Measurements from ENCODE around the gene SLC26A1.
"Not testable (repeated sequence)": the region's sequence is repeated elsewhere in the genome, so short reads cannot be mapped to it uniquely, and the experiment has no call there.

The SLC26A1 gene

DNA sequence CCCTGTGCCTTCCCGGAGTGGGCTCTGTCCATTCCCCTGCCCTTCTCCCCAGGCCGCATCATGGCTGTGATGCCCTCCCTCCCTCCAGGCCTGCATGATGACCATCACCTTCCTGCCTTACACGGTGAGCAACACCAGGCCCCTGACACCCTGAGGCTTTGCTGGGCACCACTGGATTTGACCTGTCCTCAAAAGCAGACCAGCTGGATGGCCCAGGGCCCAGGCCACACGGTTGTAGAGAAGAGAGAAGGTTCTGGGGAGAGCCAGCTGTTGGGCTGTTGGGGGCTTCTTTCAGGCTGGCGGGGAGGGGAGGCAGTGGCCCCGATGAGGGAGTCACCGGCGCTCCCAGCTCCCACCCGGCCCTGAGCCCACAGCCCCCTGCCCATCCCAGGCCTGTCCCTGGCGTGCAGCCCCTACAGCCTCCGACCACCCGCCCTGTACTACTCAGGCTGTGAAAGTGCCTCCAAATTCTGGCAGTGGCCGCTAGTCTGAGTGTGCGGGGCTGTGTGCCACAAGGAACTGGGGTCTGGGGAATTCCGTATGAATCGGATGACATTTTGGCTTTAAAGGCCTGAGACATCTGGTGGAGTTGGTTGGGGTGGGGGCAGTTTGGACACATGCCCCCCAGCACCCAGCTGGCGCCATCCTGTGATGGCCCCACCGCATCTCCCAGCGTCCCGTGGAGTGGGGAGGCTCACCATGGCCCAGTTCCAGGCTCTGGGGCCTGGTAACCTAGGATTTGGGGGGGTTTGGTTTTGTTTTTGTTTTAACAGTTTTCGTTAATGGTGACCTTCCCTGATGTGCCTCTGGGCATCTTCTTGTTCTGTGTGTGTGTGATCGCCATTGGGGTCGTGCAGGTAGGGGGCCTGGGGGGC is 41.4 kb downstream of the SLC26A1 start:
- DNase-seq = no peak

DNA sequence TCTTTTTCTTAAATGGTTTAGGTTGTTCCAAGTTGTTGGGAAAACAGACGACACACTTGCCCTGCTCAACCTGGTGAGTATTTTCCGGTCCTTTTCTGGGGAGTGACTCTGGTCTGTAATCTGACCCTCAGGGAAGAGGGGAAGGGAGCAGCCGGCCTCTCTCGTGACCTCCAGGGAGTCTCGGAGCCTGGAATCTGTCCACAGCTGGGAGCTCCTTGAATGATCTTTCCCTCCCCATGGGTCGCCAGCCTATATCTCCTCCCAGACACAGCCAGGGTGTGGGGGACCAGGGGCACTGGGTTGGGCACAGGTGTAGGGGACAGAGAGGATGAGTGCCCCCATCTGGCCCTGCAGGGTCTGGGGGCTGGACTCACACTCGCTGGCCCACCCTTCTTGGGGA is 42.0 kb downstream of the SLC26A1 start:
- DNase-seq = no peak

DNA sequence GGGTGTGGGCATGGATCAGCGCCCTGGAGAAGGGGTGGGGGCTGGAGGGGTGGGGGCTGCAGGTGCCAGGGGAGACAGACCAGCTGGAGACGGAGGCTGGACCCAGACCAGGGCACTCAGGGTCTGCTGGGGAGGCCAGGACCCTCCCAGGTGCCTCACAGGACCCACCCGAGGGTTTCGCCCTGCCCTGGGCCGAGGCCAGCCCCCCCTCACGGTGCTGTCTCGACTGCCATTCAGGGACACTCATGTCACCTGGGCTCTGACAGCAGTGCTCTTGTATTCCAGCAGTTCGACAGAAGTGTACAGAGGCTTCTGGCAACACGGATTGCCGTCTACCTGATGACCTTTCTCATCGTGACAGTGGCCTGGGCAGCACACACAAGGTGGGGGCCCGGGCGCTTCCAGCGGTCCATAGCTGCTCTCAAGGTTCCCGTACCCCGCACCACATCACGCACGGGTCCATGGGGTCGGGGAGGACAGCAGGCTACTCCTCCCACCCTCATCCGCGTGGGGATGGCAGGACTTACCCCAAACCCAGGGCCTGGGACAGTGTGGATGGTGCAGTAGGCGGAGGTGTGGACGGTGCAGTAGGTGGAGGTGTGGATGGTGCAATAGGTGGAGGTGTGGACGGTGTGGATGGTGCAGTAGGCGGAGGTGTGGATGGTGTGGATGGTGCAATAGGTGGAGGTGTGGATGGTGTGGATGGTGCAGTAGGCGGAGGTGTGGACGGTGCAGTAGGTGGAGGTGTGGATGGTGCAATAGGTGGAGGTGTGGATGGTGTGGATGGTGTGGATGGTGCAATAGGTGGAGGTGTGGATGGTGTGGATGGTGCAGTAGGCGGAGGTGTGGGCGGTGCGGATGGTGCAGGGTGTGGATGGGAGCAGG is 42.8 kb downstream of the SLC26A1 start:
- DNase-seq = no peak

- DNase-seq = no peak
These were observed 43.5 kb downstream of the SLC26A1 start for GRCh38 chr4:949656-950055.

GRCh38 chr4:948936-949300 is 44.3 kb downstream of the SLC26A1 start:
- DNase-seq = no peak

DNA sequence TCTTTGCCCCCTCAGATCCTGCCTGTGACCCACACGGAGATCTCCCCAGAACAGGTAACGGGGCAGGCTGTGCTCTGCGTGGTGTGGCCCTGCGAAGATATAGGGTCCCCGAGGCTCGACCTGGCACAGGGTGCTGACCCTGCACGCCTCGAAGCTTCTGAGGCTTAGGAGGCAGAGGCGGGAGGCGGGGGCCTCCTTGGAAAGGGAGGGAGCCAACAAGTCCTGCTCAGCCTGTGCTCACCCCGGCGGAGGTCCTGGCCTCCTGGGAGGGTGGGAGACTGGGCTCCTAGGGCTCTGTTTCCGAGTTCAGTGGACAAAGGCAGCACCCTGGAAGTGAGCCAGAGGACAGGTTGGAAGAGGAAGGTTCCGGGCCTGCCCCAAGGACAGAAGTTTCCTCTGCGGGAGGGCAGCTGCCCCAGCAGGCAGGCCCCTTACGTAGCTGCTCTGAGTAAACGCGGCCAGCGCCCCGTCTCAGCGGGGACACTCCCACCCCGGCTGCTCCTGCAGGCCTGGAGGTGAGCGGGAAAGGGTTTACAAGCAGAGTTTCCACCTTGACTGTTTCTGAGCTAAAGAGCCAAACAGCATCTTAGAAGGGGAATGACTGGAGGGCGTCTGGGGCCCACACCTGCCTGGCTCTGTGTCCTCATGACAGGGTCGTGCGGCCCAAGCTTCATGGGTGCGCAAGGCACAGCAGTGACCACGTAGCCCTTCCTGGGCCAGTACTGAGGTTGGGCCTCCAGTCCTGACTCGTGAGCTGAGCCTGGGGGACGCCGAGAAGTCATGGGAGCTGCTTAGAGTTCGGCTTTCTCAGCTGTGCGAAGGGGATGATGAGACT is 44.9 kb downstream of the SLC26A1 start:
- DNase-seq = no peak

DNA sequence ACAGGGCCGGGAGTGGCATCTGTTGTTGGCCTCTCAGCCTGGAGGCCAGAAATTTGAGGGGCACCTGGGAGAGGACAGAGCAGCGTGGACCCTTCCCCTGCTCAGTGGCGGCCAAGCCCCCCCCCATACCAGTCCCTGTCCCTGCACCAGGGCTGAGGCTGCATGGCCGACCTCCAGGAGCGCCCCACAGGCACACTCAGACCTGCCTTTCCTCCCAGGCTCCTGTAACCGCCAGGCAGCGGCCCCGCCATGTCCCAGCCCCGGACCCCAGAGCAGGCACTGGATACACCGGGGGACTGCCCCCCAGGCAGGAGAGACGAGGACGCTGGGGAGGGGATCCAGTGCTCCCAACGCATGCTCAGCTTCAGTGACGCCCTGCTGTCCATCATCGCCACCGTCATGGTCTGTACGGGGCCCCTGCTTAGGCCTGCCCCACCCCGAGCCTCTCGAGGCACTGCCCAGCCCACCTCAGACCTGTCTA is 45.7 kb downstream of the SLC26A1 start:
- no peak for DNase-seq

DNA sequence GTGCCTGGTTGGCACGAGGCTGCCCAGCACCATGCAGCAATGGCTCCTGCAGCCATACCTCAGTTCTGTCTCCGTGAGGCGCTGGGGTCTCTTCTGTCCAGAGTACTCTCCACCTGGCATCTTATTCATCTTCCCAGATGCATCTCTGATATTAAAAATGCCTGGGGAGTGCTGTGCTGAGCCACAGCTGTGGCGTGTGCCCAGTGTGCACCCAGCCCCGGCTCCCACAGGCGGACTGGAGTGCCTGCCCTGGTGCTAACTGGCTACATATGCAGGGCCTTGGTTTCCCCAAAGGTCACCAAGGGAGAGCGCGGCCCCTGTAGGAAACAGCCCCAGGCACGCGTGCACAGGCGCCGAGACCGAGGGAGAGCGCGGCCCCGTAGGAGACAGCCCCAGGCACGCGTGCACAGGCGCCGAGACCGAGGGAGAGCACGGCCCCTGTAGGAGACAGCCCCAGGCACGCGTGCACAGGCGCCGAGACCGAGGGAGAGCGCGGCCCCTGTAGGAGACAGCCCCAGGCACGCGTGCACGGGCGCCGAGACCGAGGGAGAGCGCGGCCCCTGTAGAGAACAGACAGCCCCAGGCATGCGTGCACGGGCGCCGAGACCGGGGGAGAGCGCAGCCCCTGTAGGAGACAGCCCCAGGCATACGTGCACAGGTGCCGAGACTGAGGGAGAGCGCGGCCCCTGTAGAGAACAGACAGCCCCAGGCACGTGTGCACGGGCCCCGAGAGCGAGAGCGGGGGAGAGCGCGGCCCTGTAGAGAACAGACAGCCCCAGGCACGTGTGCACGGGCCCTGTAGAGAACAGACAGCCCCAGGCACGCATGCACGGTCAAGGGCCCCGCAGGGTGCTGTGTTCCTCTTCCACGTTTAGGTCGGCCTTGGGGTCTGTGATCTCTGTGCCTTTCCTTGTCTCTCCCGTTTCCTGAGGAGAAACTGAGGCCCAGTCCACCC is 46.4 kb downstream of the SLC26A1 start:
- DNase-seq = no peak

DNA sequence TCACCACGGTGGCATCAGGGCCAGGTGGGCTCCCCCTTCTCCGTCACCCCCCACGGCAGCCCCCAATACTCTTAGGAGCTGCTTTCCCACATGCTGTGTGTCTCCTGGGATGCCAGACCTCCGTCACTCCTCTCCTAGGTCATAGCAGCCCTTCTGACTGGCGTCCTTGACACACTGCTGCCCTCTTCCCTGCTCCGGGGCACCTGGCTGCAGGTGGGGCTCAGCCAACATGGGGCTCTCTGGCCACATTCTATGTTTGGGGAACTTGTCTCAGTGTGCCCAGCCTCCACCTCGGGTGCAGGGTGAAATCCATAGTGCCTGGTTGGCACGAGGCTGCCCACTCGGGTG is 47.1 kb downstream of the SLC26A1 start:
- DNase-seq = no peak

- no peak for DNase-seq
These were observed 47.7 kb downstream of the SLC26A1 start for GRCh38 chr4:945274-946102.

GRCh38 chr4:939508-939907 is 53.7 kb downstream of the SLC26A1 start:
- DNase-seq = not testable (repeated sequence)

All from DMS79 treated with DMSO at 0.1 percent for 48 hours (cell line).